ENCODE results near the gene ADCY9.
"Not testable (repeated sequence)": the region's sequence is repeated elsewhere in the genome, so short reads cannot be mapped to it uniquely, and the experiment has no call there.

The ADCY9 gene

DNA sequence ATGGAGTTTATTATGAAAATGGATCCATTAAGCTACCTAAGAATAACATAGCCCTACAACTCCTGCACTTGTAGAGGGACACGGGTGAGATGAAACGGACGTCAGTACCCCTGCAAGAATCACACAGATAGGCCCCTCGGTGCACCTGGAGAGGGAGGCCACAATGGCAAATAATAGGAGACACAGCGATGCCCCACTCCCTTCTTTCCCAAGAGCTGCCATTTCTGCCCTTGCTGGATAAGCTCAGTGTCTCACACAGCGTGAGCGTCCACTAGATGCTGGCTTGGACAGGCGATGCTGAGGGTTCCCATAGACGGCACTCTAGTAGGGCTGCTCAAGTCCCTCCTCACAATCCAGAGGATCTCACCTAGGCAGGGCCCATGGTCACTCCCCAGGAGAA lies 67.8 kb downstream of the ADCY9 start:
- no peak for TF ChIP-seq CTCF (IDR thresholded peaks at IDR 0.05; ENCODE audit: borderline replicate concordance, control extremely low read depth, extremely low read depth, insufficient read depth, missing control alignments)
- in situ Hi-C loops (cut with MboI; ENCODE audit: low sequenced_read_pairs, unreplicated experiment) = no loop called here
- DNase-seq (ENCODE audit: low spot score) = no peak

DNA sequence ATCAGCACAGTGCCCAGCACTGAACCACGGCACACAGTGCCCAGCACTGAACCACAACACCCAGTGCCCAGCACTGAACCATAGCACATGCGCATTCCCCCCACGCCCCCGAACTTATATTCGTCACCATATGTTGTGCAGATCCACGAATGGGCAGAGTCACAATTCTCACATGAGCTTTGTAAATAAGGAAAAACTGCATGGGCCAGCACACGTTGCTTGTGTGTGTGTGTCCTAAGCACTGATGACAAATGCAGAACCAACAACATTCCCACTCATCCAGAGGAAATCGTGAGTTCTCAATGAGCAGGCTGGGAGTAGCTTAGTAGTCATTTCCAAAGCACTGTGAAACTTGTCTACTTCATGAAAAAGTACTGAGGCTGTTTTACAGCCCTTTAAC lies 70.0 kb downstream of the ADCY9 start:
- no peak for TF ChIP-seq CTCF (IDR thresholded peaks at IDR 0.05; ENCODE audit: borderline replicate concordance, control extremely low read depth, extremely low read depth, insufficient read depth, missing control alignments)
- DNase-seq (ENCODE audit: low spot score) = no peak
- in situ Hi-C loops (cut with MboI; ENCODE audit: low sequenced_read_pairs, unreplicated experiment) = no loop called here

DNA sequence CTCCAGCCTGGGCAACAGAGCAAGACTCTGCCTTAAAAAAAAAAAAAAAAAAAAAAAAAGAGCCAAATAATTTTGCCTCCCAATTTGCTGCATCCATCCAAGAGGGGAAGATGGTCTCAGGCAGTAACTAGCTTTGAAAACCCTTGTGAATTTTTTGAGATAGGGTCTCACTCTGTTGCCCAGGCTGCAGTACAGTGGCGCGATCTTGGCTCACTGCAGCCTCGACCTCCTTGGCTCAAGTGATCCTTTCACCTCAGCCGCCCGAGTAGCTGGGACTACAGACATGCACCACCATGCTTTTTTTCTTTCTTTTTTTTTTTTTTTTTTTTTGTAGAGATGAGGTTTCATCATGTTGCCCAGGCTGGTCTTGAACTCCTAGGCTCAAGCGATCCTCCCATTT lies 70.7 kb downstream of the ADCY9 start:
- DNase-seq (ENCODE audit: low spot score); in situ Hi-C loops (cut with MboI; ENCODE audit: low sequenced_read_pairs, unreplicated experiment): not testable (repeated sequence)

- DNase-seq (ENCODE audit: low spot score) = no peak
- TF ChIP-seq CTCF (IDR thresholded peaks at IDR 0.05; ENCODE audit: borderline replicate concordance, control extremely low read depth, extremely low read depth, insufficient read depth, missing control alignments) = no peak
- in situ Hi-C loops (cut with MboI; ENCODE audit: low sequenced_read_pairs, unreplicated experiment) = no loop called here
Measured at GRCh38 chr16:4042581-4042980, 73.7 kb downstream of the ADCY9 start.

DNA sequence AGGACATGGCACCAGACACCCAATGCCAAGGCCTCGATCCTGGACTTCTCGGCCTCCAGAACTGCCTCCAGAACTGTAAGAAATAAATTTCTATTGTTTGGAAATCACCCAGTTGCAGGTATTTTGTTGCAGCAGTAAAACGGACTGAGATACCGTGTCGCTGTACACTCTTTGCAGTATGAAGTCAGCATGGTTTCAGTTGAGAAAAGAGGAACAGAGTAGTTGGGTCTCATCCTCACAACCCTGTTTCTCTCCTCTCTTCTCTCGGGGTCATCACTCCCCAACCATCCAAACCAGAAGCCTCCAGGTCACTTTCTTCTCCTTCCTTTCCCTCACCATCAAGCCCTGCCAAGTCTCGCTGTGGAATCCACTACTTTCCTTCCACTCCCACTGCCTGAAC lies 77.8 kb downstream of the ADCY9 start:
- DNase-seq (ENCODE audit: low spot score) = no peak
- TF ChIP-seq CTCF (IDR thresholded peaks at IDR 0.05; ENCODE audit: borderline replicate concordance, control extremely low read depth, extremely low read depth, insufficient read depth, missing control alignments) = no peak
- in situ Hi-C loops (cut with MboI; ENCODE audit: low sequenced_read_pairs, unreplicated experiment) = no loop called here

DNA sequence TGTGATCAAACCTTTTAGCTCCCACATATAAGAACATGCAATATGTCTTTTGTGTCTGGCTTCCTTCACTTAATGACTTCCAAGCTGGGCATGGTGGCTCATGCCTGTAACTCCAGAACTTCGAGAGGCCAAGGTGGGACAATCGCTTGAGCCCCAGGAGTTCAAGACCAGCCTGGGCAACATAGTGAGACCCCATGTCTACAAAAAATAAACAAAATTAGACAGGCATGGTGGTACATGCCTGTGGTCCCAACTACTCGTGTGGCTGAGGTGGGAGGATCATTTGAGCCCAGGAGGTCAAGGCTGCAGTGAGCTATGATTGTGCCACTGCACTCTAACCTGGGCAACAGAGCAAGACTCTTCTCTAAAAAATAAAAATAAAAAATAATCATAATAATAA lies 79.3 kb downstream of the ADCY9 start:
- DNase-seq (ENCODE audit: low spot score); in situ Hi-C loops (cut with MboI; ENCODE audit: low sequenced_read_pairs, unreplicated experiment): not testable (repeated sequence)

DNA sequence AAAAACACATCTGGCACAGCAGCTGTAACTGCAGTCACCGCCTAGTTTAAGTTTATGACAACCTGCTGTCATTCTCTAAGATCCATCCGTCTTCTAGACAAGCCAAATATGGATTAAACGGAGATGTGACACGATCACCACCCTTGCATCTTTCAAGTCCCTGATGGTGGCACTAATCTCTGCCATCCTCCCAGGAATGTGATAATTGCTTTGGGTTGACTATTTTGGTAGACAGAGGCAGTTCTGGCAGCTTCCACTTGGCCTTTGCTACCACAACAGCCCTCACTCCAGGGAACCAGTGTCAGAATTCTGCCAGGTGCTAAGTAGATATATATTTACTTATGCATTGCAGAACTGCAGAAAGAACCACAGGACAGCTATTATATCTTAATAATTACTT lies 81.3 kb downstream of the ADCY9 start:
- in situ Hi-C loops (cut with MboI; ENCODE audit: low sequenced_read_pairs, unreplicated experiment) = no loop called here
- DNase-seq (ENCODE audit: low spot score) = no peak
- TF ChIP-seq CTCF (IDR thresholded peaks at IDR 0.05; ENCODE audit: borderline replicate concordance, control extremely low read depth, extremely low read depth, insufficient read depth, missing control alignments) = no peak

GRCh38 chr16:4033951-4034350 lies 82.3 kb downstream of the ADCY9 start:
- DNase-seq (ENCODE audit: low spot score) = no peak
- no peak for TF ChIP-seq CTCF (IDR thresholded peaks at IDR 0.05; ENCODE audit: borderline replicate concordance, control extremely low read depth, extremely low read depth, insufficient read depth, missing control alignments)
- in situ Hi-C loops (cut with MboI; ENCODE audit: low sequenced_read_pairs, unreplicated experiment) = no loop called here
